Measurements from ENCODE around the gene CFAP61.
"Not testable (repeated sequence)": the region's sequence is repeated elsewhere in the genome, so short reads cannot be mapped to it uniquely, and the experiment has no call there.

Gene CFAP61

DNA sequence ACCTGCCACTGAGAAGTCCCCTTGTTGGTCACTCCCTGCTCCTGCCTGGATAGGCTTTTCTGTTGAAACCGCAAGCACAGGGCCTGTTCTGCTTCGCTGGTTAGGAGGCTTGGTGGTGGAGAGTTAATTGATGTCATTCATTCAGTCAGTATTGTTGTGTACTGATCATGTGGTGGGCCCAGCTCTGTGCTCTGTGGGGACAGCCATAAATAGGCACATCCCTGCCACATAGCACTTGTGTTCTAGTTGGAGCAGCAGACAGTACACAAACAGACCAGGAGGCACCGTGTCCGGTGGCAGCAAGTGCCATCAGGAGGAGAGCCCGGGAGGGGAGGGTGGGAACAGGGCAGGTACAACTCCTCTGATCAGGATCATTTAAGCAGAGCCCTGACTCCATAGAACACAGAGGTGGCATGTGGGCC is 160.4 kb downstream of the CFAP61 start:
- no peak for FAIRE-seq

DNA sequence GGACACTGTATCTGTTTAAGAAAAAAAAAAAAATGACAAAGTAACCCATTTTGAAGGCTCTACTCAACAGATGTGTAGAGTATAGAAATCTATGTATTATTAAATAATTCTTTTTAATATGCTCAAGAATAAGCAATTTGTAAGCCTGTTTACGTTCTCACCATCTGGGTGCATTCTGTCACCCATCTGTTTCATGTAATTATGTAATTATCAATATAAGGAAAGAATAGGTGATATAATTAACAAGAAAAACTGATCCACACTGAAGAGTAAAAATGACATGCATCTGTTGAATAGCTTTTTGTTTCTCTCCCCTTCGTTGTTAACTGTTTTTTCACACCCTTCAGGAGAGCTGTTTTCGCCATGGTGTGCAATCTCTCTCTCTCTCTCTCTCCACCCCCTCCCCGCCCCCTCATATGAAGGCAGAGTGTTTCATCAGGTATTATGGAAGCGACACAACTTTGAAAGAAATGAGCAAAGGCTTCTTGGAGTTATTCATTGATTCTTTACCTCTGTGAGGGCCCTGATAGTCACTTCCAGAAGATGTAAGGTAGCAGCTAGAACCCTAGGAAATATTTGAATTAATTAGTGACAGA is 161.3 kb downstream of the CFAP61 start:
- no peak for FAIRE-seq

DNA sequence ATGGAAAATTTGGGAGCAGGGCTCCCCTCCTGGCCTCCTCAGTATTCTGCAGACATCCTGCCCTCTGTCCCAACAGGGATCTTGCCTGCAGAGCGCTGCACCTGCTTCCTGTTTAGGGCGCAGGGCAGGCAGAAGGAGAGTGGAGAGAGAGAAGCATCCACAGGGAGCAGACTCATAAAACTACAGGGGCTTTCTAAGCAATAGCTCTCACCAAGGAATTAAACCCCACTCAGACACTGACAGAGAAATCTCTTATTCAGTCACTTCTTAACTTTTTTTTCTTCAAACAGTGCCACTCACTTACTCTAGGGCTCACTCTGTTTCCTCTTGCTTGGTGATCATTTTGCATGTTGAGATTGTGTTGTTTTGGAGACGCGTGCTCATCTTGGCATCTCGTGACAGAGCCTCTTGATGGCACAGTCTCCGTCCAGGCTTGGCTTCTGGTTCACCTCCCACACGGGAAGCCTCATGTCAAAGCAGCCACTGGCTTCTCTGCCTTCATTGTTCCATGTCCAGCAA is 162.5 kb downstream of the CFAP61 start:
- FAIRE-seq = no peak

DNA sequence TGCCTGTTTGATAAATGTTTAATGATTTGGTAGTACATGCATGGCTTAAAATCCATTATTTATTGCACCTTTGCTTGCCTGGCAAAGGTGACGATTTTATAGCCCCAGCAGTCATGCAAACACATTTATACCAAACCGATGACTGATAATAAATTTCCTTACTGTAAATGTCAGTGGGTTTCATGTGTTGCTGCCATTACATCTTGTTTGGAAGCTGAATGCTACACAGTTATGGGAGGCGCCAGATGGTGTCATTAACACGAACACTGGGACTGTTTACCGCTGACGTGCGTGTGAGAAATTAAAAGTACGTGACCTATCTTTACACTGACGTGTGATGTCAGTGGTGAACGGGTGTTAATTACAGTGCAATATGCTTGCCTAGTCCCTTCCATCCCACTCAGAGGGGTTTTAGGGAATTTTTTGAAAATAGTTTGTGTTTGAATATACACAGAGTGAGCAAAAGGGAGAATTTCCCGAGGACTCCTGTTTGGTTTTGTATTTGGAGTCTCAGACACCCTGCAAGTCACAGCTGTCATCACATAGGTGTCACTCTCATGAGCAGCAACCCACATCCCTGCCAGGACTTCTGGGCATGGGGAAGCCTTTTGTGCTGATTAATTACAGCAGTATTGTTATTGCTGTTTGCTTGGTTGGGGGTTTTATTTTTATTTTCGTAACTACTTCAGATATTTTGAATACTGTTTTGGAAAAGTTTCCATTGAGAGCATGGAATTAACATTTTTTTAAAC is 163.8 kb downstream of the CFAP61 start:
- FAIRE-seq = no peak

DNA sequence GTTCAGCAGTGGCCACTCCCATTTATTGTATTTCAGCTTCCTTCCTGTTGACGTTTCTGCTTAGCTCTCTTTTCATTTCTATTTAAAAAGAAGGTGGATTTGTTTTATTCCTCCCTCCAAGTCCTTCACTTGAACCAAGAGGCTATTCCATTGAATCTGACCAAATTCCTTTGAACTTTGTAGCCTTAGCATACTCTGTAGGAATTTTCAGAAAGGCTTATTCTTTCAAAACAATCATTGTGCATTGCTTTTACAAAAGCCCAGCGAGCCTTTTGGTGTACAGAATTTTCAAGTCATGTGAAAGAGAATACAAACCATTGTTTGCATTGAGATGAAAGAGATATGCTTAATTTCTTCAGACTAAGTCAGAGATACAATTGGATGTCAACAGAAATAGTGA is 164.6 kb downstream of the CFAP61 start:
- no peak for FAIRE-seq

DNA sequence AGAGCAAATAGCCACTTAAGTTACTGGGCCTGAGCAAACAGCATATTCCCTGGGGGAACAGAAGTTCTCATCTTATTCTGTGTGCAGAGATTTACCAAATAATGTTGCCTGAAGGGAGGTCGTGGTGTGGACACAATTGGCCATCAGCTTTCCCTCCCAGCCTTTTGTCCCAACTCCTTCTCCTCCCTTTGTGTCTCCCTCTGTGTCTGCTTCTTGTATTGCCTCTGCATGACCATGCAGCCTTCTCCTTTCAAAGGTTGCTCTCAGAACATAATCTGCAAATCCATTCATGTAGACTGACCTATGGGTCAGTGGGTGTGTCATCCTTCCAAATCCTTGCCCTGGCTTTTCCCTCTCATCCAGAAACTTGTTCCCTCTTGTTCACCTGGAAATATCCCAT is 165.3 kb downstream of the CFAP61 start:
- FAIRE-seq = no peak

DNA sequence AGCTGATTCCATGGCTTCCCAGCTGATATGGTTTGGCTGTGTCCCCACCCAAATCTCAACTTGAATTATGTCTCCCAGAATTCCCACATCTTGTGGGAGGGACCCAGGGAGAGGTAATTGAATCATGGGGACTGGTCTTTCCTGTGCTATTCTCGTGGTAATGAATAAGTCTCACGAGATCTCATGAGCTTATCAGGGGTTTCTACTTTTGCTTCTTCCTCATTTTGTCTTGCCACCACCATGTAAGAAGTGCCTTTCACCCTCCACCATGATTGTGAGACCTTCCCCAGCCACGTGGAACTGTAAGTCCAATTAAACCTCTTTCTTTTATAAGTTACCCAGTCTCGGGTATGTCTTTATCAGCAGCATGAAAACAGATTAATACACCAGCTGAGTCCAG is 165.8 kb downstream of the CFAP61 start:
- FAIRE-seq = not testable (repeated sequence)

DNA sequence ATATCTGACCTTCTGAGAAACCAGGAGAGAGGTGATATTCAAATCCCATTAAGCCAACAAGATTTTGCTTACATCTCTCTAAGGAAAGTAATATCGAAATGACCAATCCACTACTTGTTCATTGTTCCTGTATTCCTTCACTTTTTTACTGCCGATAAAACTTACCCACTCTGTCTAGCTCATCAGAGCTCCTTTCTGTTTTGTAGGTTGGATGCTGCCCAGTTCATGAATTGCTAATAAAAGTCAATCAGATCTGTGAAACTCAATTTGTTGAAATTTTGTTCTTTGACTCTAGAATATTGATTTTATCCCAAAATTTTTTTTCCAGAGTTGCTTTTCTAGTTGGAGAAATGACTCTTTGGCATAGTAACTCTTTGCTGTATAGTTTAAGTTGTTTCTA is 166.7 kb downstream of the CFAP61 start:
- no peak for FAIRE-seq

DNA sequence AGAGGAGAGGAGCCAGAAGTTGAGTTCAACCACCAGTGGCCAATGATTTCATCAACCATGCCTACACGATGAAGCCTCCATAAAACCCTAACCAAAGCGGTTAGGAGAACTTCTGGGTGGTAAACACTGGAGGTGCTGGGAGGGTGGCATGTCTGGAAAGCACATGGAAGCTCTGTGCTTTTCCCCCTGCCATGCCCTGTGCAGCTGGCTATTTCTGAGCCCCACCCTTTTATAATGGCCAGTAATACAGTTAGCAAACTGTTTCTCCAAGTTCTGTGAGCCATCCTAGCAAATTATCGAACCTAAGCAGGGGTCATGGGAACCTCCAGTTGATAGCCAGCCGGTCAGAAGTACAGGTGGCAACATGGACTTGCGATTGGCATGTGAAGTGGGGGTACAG is 167.8 kb downstream of the CFAP61 start:
- FAIRE-seq = no peak

DNA sequence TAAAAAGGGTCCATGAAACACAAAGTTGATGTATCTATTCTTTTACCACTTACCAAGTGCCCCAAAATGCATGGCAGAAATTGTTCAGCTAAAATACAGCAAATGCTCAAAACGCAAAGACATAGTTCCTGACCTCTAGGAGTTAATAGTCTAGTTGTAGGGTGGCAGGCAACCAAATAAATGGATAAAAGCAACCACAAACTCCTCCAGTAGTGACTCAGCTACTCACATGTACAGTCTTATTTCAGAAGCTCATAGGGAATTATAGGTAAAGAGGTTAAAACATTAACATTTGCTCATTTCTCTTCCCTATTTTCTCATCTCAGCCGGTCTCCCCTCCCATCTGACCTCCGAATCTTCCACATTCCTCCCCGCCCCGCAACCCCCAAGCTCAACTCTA is 171.6 kb downstream of the CFAP61 start:
- FAIRE-seq = no peak

DNA sequence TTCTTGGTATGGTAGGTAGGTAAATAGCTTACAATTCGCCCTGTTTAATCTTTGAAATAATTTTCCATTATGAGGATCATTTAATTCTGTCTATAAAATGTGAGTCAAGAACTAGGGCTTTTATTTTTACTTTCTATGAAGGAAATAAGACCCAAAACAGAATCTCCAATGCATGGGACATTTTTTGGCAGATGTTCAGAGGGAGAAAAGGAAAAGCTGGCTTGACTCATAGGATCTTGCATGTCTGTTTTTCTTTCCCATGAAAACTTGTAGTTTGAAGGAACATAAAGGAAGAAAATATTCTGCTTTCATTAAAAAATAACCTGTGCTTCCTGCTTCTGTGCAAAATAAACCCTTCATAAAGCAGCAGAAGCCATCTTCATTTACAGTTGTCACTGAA is 172.5 kb downstream of the CFAP61 start:
- FAIRE-seq = no peak

DNA sequence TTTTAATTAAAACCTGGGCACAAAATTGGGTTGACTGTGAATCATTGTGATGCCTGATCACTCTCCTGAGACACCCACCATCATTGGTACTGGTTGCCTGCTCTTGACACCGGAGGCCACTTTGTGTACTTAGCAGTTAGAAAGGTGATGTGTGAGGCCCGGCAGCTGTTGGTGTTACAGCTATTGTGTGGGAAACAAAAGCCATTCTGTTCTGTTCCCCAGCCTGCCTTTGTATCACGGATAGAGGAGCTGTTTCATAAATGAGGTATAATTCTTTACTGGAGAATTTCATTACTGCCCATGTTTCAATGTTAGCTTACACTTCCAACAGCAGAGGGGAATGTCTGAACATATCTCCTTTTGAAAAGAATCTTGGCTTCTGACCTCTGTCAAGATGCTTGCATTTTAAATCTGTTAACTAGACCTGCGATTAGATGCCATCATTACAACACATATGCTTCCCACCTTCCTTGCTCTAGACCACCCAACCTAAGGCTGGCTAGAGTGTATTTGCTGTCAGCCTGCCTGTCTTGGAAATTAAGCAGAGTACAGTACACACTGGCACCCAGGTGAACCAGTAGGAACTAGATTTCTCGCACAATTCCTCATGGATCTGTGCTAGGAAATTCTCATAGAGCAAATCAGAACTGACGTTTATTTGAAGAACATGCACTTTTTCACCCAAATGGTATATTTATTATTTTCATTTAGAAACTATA is 173.2 kb downstream of the CFAP61 start:
- FAIRE-seq = no peak

DNA sequence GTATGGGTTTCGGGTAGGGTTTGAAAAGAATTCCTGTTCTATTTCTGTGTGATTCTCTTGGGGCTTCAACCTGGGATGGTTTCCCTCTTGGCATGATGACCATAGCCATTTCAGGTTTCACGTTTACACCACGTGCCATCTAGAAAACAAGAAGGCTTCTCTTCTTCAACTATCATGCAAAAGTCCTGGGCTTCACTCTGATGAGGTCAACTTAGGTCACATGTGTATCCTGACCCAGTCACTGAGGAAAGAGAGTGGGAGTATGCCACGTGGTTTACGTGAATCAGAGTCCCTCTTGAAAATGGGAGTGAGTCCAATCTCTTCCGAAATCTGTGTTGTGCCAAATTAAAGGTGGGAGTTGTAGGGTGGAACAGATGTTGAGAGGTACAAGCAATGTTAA is 174.2 kb downstream of the CFAP61 start:
- no peak for FAIRE-seq

DNA sequence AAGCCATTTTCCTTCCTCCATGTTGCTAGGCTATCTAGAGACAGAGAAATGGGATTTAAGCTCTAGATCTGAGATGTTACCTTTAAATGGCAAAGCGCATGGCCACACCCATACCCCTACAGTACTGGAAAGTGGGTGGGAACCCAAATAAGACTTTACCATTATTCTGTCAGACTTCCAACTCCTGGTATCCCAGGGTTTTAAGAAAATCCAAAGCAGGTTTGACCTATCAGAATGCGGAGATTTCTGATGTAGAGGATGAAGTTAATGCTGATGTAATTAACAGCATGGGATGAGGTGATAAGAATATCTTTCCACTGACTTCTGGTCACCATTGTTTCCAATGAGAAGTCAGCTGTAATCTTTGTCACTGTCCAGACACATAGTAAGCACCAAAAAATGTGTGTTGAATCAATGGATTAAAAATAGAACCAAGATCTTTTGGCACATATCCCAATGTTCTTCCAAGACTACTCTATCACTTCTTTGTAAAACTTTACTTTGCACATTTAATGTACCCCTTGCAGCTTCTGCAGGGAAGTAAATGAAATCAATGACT is 174.8 kb downstream of the CFAP61 start:
- no peak for FAIRE-seq

DNA sequence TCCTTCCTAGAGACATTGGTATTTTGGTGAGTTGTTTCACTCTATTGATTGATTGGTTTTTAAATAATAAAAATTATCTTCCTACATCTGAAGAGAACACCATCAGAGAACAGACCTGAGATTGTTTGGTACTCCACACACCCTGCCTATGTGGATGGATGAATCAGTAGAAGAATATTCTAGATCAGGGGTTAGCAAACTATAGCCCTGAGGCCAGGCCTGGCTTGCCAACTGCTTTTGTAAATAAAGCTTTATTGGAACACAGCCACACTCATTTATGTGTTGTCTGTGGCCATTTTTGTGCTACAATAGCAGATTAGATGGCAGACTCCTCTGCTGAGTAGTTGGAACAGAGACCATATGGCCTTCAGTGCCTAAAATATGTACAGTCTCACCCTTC is 176.0 kb downstream of the CFAP61 start:
- no peak for FAIRE-seq

DNA sequence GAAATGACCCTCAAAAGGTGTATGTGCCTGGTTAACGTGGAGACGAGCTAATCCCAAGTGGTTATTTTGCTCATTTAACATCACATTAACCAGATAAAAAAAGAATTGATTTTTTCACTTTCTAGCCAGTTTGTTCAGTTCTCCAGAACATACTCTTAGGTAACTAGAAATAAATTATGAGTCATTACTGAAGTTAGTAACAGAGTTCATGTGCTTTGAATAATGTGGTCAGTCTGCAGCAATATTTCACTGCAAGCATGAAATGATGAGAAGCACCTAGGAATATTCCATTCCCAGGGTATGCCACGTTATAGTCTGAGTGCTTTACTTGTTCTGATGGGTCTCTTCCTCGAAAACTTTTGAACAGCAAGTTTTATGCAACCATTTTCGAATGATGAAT is 177.3 kb downstream of the CFAP61 start:
- FAIRE-seq = no peak

DNA sequence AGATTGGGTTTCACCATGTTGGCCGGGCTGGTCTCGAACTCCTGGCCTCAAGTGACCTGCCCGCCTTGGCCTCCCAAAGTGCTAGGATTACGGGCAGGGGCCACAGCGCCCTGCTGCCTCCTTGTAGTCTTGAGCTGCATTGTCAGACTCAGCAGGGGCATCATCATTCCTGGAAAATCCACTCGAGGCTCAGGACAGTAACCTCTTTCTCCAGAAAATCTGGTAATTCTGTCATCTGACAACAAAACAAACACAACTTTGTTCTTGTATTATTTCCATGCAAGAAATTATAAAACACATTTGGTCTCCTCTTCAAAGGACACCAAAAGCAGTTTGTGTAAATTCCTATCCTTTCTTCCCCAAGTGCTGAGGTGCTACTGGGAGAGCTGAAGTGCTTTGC is 178.4 kb downstream of the CFAP61 start:
- no peak for FAIRE-seq

DNA sequence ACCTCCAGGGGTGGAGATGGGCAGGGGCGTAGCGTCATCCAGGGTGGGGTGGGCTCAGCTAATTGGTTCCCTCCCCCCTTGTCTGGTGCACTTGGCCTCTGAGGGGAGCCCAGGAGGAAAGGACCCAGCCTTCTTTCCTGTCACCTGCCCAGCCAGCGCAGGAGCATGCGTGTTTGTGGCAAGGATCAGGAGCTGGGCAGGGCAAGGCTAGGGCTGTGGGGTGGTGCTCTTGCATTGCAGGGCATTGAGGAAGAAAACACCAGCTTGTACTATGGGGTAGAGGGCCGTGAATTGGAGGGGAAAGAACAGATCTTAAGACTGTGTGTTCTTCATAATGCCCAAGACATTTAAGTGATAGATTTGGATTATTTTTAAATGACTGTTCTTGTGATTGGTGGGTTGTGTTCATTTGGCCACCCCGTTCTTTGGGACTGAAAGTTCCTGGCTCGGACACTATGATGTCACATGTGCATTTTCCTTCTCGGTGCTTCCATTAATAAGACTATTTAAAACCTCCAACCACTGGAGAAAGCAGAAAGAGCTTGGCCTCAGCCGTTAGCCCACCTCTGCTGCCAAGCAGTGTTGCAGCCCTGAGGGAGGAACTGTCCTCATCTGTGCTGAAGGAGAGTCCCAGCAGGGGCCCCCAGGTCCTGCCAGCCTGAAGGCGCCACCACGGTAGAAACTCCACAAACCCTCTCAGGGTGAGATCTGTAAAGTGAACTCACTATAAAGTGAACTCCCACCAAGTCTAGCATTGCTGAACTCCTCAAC is 179.4 kb downstream of the CFAP61 start:
- no peak for FAIRE-seq

DNA sequence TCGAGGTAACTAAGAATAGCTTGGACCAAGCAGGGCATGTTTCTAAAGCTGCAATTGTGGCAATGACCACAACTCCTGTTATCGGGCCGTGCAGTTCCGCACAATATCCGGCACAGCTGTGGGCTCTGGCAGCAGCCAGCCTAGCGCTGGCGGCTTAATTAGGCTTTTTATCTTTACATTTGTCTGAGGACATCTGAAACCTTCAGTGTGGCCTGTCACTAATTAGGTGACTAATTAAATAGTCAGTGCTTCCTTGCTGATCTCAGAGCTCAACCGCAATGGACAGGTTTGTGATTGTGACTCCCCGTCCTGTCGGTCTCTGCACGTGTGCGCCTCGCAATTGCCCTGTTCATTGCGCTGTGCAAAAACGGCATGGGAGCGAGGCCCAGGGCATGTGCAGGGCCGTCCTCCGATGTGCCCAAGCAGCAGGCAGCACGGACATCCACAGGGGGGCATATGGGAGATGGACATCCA is 180.7 kb downstream of the CFAP61 start:
- no peak for FAIRE-seq

DNA sequence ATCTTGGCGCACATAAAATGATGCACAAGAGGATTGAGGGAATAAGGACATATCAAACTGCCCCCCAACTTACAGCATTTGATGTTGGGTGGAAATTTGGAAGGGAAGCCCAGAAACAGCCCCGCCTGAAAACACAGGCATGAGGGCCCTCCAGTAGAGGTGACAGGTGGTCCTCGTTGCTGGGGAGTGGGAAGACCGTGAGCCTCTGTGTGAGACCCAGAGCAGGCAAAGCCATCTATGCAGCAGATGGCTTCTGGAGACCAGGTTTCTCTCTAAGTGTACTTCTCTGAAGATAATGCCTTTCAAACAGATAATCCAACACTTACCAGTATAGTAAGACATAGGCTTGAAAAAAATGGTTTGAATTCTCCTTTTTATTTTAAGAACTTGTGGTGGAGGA is 183.3 kb downstream of the CFAP61 start:
- FAIRE-seq = no peak

DNA sequence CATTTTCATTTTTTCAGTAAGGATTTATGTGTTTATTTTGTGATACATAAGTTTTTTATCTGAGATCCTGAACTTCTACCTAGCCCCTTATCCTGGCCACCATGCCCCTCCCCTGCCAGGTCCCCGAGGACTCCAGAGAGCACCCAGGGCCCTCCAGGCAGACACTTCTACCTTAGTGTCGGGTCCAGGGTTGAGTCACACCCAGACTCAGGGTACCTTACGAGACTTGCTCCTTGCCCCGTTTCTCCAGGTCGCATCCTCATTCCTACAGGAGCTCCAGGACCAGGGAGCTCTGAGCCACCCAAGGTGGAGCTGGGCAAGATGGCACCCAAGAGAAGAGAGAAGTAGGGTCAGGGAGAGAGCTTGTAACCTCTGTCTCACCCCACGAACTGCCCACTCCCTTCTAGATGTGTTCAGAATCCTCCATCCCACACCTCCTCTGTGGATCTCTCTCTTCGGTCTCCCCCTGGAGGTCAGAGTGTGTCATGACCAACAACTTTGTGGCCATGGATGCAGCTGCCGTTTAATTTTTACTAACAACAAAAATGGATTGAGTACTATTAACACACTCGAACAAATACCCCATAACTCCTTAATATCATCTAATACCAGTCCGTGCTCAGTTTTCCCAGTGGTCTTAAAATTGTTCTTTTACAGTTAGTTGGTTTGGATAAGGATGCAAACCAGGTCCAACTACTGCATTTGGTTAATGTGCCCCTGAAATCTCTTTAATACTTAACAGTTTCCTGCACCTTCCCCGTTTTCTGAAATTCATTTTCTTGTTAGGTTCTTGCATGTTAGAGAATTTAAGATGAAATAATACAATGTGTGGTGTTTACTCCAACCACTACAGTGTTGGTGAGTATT is 185.0 kb downstream of the CFAP61 start:
- no peak for FAIRE-seq

DNA sequence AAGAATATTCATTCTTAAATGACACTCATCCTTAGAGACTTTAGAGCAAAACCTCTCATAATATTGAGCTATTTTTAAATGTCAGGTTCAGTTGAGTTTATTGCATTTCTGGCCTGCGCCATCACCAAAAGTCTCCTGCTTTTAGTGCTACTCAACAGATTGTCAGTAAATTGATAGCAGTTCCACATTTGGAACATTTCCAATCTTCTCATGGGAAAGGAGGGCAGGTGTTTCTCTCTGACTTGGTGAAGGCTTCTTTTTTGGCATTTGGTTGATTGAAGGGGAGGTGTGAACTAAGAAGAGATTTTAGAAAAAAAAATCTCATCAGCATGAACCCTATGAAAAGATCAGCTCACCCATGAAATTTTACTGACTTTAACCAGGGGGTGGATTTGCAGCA is 189.6 kb downstream of the CFAP61 start:
- FAIRE-seq = no peak

All from colon (tissue), 2 donors.